ENCODE results near the gene SNRNP25. TPM values are rescaled to one million over a fixed set of nuclear protein-coding genes. Genes with fewer than 3 reads are reported as not detected.

Gene SNRNP25
- total RNA-seq, 4 donors from 2014 or later = 25.6 to 34.4 (median 28.5) TPM

- WGBS, 2 donors (ENCODE audit: low coverage in 1 of 2) = 86 to 95% methylated on average over 9 to 29 of the region's 89 CpGs
- peaks cover 0 to 89% of the 10 kb centered on the region in 2 donors for H3K36me3 ChIP-seq
Observed at GRCh38 chr16:60929-61878, 7.6 kb downstream of the SNRNP25 start.

DNA sequence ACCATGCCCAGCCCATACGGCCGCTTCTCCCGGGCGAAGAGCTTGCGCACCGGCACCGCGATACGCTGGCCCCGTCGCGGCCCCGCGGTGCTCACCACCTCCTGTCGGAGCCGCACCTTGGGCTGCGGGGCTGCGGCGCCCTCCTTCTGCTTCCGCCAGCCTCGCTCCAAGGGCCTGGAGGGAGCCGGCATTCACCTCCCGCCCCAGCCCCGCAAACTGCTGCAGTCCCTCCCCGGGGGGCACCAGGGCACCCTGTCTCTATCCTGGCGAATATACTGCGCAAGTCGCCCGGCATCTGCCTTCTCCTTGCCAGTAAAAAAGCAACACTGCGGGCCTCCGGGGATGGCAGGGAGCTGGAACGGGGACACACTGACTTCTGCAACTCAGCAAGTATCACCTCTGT, 8.3 kb downstream of the SNRNP25 start:
- H3K27me3 ChIP-seq = no peaks in the 10 kb centered on the region
- no peak overlapping the region for H3K27ac ChIP-seq
- no peak for ATAC-seq
- H3K4me3 ChIP-seq = no peak overlapping the region
- peaks cover 0 to 23% (median 15%) of the 10 kb centered on the region in 3 donors for H3K4me1 ChIP-seq
- WGBS, 2 donors (ENCODE audit: low coverage in 1 of 2) = 100% methylated on average over 1 of the region's 32 CpGs; no CpG with 5 or more reads in 1 of the 2 donors
- no peaks in the 10 kb centered on the region for H3K9me3 ChIP-seq
- H3K36me3 ChIP-seq = peaks cover 0 to 82% of the 10 kb centered on the region in 2 donors
- TF ChIP-seq POLR2AphosphoS5 (IDR thresholded peaks at IDR 0.05) (no peak), EP300 (IDR thresholded peaks at IDR 0.05) (no peak), POLR2A (IDR thresholded peaks at IDR 0.05) (no peak)
- TF ChIP-seq, protein P1, sequence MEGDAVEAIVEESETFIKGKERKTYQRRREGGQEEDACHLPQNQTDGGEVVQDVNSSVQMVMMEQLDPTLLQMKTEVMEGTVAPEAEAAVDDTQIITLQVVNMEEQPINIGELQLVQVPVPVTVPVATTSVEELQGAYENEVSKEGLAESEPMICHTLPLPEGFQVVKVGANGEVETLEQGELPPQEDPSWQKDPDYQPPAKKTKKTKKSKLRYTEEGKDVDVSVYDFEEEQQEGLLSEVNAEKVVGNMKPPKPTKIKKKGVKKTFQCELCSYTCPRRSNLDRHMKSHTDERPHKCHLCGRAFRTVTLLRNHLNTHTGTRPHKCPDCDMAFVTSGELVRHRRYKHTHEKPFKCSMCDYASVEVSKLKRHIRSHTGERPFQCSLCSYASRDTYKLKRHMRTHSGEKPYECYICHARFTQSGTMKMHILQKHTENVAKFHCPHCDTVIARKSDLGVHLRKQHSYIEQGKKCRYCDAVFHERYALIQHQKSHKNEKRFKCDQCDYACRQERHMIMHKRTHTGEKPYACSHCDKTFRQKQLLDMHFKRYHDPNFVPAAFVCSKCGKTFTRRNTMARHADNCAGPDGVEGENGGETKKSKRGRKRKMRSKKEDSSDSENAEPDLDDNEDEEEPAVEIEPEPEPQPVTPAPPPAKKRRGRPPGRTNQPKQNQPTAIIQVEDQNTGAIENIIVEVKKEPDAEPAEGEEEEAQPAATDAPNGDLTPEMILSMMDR (IDR thresholded peaks at IDR 0.05) = no peak

More at GRCh38 chr16:60929-61878, 7.6 kb downstream of the SNRNP25 start:
- Histone ChIP-seq H3K27ac (no peak overlapping the region), H3K27me3 (no peaks in the 10 kb centered on the region), H3K4me3 (no peak overlapping the region), H3K4me1 (peaks cover 0 to 16% (median 10%) of the 10 kb centered on the region in 3 donors), H3K9me3 (no peaks in the 10 kb centered on the region)
- no peak for ATAC-seq
- no peak for TF ChIP-seq POLR2A (IDR thresholded peaks at IDR 0.05)

GRCh38 chr16:62283-62967, 8.8 kb downstream of the SNRNP25 start:
- WGBS, 2 donors (ENCODE audit: low coverage in 1 of 2) = 88 to 89% methylated on average over 6 to 16 of the region's 34 CpGs
- Histone ChIP-seq H3K9me3 (no peaks in the 10 kb centered on the region), H3K36me3 (peaks cover 0 to 76% of the 10 kb centered on the region in 2 donors), H3K4me1 (peaks cover 0 to 28% (median 19%) of the 10 kb centered on the region in 3 donors), H3K27me3 (no peaks in the 10 kb centered on the region), H3K4me3 (no peak overlapping the region), H3K27ac (no peak overlapping the region)
- TF ChIP-seq EP300 (IDR thresholded peaks at IDR 0.05) = no peak
- TF ChIP-seq POLR2A (IDR thresholded peaks at IDR 0.05) = no peak
- no peak for TF ChIP-seq POLR2AphosphoS5 (IDR thresholded peaks at IDR 0.05)
- TF ChIP-seq, protein P1 (IDR thresholded peaks at IDR 0.05) = no peak
- no peak for ATAC-seq

GRCh38 chr16:62968-63391, 9.4 kb downstream of the SNRNP25 start:
- no peaks in the 10 kb centered on the region for H3K27me3 ChIP-seq
- WGBS, 2 donors (ENCODE audit: low coverage in 1 of 2) = 100% methylated on average over 1 of the region's 21 CpGs; no CpG with 5 or more reads in 1 of the 2 donors
- H3K4me3 ChIP-seq = no peak overlapping the region
- ATAC-seq = no peak
- TF ChIP-seq EP300 (IDR thresholded peaks at IDR 0.05) = no peak
- TF ChIP-seq POLR2A (IDR thresholded peaks at IDR 0.05) = no peak
- no peak for TF ChIP-seq POLR2AphosphoS5 (IDR thresholded peaks at IDR 0.05)
- TF ChIP-seq, protein P1 (IDR thresholded peaks at IDR 0.05) = no peak
- no peak overlapping the region for H3K27ac ChIP-seq
- peaks cover 0 to 71% of the 10 kb centered on the region in 2 donors for H3K36me3 ChIP-seq
- no peaks in the 10 kb centered on the region for H3K9me3 ChIP-seq
- peaks cover 0 to 34% (median 21%) of the 10 kb centered on the region in 3 donors for H3K4me1 ChIP-seq

- no peak overlapping the region for H3K27ac ChIP-seq
- H3K36me3 ChIP-seq = peaks cover 0 to 66% of the 10 kb centered on the region in 2 donors
- no CpG with 5 or more reads among the region's 16 CpGs for WGBS, 2 donors (ENCODE audit: low coverage in 1 of 2)
- ATAC-seq = no peak
- no peak for TF ChIP-seq EP300 (IDR thresholded peaks at IDR 0.05)
- no peak for TF ChIP-seq POLR2A (IDR thresholded peaks at IDR 0.05)
- TF ChIP-seq POLR2AphosphoS5 (IDR thresholded peaks at IDR 0.05) = no peak
- TF ChIP-seq, protein P1 (IDR thresholded peaks at IDR 0.05) = no peak
- no peaks in the 10 kb centered on the region for H3K9me3 ChIP-seq
- H3K27me3 ChIP-seq = no peaks in the 10 kb centered on the region
- H3K4me3 ChIP-seq = no peak overlapping the region
- H3K4me1 ChIP-seq = peaks cover 0 to 39% (median 26%) of the 10 kb centered on the region in 3 donors
Observed at GRCh38 chr16:63466-63865, 9.8 kb downstream of the SNRNP25 start.
